GM21619 (cell line): ENCODE results near the gene UTP11.

Source experiments
- ATAC-seq: cut with Tn5 transposase; IDR thresholded peaks from one replicate; pipeline ENCODE4 v1.9.1; 2021; ENCODE audit not compliant: unreplicated experiment

UTP11 gene

GRCh38 chr1:38003261-38004250, 9.0 kb upstream of the UTP11 start:
- ATAC-seq, result no peak

DNA sequence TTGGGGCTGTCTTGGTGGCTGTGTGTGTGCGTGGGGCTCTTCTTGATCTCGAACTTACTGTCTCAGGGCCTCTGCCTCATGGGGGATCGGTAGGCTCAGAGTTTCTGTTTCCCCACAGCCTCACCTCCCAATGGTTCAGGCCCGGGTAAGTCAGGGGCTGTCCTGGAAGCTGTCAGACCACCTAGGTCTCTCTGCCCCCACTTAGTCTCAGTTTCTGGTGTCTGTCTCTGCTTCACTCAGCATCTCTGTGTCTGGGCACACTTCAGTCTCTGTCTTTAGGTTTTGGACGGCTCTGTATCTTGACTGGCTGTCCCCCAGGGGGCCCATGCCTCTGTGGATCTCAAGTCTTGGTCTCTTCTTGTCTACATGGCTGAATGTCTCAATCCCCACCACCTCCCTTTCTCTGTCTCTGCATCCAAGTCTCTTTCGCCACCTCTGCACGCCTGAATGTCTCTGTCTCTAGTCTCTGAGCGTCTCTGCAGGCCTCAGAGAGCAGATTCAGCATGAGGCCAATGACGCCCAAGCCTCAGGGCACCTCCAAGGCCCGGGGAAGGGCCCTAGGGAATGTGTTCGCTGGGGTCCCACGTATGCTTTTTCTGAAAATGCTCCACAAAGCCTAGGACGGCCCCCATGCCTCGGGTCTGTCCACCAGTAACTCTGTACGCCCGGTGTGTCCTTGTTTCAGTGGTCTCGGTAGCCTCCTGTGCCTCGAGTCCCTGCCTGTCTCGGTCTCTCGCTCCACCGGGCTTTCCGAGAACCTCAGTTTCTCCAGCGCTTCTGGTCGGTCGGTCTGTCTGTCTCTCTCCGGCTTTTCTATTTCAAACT, 8.0 kb upstream of the UTP11 start:
- no peak for ATAC-seq

DNA sequence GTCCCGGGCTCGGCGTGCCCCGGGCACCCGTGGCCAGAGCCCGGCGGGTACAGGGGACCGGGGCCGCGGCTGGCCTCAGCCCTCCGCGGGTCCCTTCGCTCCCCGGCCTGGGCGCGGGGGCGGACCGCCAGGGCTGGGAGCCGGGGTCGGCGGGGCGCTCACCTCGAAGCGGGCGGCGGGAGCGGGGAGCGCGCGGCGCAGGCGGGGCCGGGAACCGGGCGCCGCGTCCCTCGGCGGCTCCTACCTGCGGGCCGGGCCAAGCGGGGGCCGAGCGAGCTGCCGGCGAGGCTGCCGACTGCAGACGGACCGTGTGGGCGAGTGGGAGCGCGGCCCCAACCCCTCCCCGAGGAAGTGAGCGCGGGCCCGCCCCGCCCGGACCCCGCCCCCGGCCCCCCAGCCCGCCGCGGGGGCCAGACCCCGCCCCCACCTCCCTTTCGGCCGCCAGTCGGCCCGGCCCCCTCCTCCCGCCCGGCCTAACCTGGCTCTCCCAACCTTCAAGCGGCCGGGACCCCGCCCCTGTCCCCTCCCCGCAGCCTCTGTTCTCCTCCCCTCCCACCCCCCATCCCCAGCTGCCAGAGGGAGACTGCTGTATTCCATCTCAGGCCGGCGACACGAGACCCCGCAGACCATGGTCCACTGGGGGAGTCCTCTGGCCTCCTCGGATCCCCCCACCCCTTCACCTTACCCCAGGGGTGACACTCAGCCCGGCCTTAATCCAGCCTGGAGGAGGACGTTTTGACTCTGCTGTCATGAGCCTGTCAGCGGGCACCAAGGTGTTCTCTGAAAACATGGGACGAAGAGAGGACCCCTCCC, 7.1 kb upstream of the UTP11 start, which contains the start of gene FHL3:
FHL3 (minus strand) TSS at position 320 of the 813 bp plus-strand sequence. CDS start 6,102 bp downstream, outside the sequence.
- no peak for ATAC-seq

GRCh38 chr1:38006008-38006828, 6.3 kb upstream of the UTP11 start:
- ATAC-seq, result no peak

DNA sequence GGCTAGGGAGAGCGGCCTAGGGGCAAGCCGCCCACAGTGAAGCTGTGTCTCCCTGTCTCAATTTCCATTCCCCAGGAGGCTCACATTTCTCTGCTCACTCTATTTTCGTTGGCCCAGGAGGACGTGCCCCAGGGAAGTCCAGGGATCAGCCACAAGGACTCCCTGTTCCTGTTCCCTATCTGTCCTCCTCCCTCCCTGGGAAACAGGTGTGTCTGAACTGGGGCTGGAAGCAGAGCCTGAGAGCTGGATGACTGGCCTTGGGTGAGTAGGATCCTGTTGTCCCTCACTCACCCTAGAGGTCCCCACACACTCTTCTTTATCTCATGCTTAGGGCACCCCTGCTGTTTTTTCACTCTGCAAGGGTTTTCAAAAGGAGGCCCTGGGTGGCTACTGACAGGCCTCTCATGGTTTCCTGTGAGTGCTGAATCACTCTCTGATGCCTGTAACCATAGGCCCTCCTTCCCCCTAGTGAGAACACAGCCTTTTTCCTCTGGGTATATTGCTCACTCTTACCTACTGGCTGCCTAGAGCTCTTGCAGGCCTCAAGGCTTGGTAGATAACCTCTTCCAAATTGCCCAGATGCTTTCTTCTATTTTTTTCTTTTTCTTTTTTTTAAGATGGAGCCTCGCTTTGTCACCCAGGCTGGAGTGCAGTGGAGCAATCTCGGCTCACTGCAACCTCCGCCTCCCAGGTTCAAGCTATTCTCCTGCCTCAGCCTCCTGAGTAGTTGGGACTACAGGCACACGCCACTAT, 3.3 kb upstream of the UTP11 start:
- ATAC-seq, result no peak

- ATAC-seq, result no peak
Observed at GRCh38 chr1:38009841-38010180, 2.7 kb upstream of the UTP11 start.

- no peak for ATAC-seq
Observed at GRCh38 chr1:38013227-38013622, 691 bp downstream of the UTP11 start.

GRCh38 chr1:38014171-38014570, 1.6 kb downstream of the UTP11 start:
- no peak for ATAC-seq

- no peak for ATAC-seq
Observed at GRCh38 chr1:38014724-38015424, 2.3 kb downstream of the UTP11 start.

- ATAC-seq, result no peak
Observed at GRCh38 chr1:38015978-38016725, 3.6 kb downstream of the UTP11 start.

DNA sequence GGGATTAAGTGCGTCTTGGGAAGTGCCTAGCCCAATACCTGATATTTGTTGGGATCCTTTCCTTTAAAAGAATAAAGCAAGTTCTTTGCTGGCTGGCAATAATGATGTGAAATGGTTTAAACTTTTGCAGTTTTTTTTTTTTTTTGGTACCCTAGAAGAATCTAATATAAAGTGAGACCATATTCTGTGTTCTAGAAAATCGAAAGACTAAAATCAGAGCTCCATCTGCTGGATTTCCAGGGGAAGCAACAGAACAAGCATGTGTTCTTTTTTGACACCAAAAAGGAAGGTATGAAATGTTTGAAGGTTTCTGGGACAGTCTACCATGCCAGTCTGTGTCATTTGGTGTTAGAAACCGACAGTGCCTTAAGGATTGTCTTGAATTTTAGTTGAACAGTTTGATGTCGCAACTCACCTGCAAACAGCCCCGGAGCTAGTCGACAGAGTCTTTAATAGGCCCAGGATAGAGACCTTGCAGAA, 6.4 kb downstream of the UTP11 start:
- no peak for ATAC-seq

GRCh38 chr1:38020396-38020795, 7.9 kb downstream of the UTP11 start:
- ATAC-seq, result no peak

DNA sequence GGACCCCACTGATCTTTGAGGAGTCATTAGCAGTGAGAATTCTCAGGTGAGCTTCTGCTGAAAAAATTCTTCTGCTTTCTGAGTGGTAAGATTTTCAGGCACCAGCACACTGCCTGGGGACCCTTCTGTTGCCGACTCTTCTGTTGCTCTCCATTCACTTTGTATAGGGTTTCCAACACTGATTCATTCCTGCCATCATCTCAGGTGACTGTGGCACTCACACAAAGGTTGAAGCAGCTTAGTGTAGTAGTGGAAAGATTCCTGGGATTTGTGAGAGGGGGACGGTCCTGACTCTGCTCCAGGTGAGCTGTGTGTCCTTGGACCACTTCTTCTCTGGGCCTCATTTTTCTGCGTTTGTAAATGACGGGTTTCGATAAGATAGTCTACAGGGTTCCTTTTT, 9.4 kb downstream of the UTP11 start:
- ATAC-seq, result no peak

- ATAC-seq, result no peak
Observed at GRCh38 chr1:38022810-38023209, 10.3 kb downstream of the UTP11 start.

DNA sequence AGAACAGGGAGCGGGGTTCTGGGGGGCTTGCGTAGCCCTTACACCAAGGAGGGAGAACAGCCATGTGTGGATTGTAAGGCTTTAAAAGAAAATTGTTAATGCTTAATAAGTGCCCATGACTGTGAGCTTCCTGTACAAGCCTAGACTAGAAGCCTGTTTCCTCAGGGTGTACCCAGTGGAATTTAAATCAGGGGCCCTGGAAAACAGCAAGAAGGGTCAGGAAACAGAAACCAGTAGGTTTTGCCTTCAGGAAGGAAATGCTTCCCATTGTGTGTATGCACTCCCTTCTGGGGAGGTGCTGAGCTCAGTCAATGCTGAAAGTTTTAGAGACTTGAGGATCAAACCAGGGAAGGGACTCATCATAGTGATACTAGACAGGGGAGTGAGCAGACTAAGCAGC, 12.7 kb downstream of the UTP11 start:
- no peak for ATAC-seq

DNA sequence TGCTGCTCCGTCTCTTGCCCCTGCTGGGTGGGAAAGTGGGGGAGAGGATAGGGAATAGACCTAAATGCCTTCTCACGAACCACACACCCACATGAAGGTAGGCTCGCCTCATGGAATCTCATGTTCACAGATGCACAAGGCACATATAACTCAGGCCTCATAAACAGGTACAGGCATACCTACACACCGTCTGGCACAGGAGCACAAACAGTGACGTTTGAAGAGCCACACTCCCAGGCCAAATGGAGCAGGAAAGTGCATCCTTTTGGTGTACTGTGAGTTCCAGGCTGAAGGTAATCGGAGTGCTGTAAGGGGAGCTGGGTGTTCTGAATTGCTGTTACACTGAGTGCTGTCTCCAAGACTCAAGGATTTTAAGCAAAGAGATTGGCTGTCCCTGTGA, 13.1 kb downstream of the UTP11 start:
- ATAC-seq, result no peak

DNA sequence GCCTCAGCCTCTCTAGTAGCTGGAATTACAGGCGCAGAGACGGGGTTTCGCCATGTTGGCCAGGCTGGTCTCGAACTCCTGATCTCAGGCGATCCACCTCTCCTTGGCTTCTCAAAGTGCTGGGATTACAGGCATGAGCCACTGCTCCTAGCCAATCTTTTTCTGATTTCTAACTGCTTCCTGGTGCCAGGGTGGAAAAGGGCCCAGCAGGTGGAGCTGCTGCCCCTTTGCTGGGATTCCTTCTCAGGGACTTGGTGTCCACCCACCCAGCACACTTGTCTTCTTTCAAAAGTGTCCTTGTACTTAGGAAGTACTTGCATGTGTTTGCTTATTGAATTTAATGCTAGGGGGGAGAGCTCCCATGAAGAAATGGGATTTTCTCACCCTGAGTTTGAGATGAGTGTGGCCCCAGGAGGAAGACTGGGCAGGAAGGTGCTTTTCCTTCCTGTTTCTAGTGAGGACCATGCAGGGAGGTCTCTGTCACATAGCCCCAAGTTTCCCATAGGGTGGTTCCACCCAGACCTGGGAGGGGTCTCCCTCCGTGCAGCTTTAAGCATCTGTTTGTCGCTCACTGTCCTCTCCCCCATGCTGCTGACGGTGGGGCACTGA, 14.2 kb downstream of the UTP11 start:
- ATAC-seq, result no peak
